ENCODE data around the gene MRPS22.
"Not testable (repeated sequence)": the region's sequence is repeated elsewhere in the genome, so short reads cannot be mapped to it uniquely, and the experiment has no call there.

Gene MRPS22

GRCh38 chr3:139396707-139397106 lies 52.9 kb downstream of the MRPS22 start:
- no peak for DNase-seq (ENCODE audit: low read depth)

GRCh38 chr3:139401155-139401554 lies 57.3 kb downstream of the MRPS22 start:
- DNase-seq (ENCODE audit: low read depth) = not testable (repeated sequence)
